ENCODE data around the gene ARHGAP35. TPM values are rescaled to one million over a fixed set of nuclear protein-coding genes. Genes with fewer than 3 reads are reported as not detected.
"Not testable (repeated sequence)": the region's sequence is repeated elsewhere in the genome, so short reads cannot be mapped to it uniquely, and the experiment has no call there.

The ARHGAP35 gene
- 25.8 and 30.2 TPM in 2 replicates for total RNA-seq (2012; rRNA removed)

- Histone ChIP-seq H3K4me1 (ENCODE audit: control insufficient read depth, insufficient read depth, low read length) (peaks cover 46% of the 10 kb centered on the region), H3K27me3 (ENCODE audit: control insufficient read depth, insufficient read depth, low read length) (no peaks in the 10 kb centered on the region), H3K4me3 (ENCODE audit: low read length) (peak within 1 kb of the TSS; percentile 97), H3K36me3 (ENCODE audit: insufficient read depth, low read length) (no peaks in the 10 kb centered on the region), H3K9ac (ENCODE audit: low read depth, low read length) (peak within 1 kb of the TSS; percentile 94), H3K4me2 (ENCODE audit: low read length) (peak within 1 kb of the TSS; percentile 97), H3K9me3 (replicated peaks; ENCODE audit: low read length) (no peaks in the 10 kb centered on the region)
These were observed at the start of gene ARHGAP35 for GRCh38 chr19:46860846-46861690. Gene ARHGAP35 (plus strand): TSS chr19:46860997. CDS start chr19:46918676, 57,679 bp downstream.

GRCh38 chr19:46812977-46813838 lies 47.6 kb upstream of the ARHGAP35 start:
- Histone ChIP-seq H3K36me3 (ENCODE audit: insufficient read depth, low read length) (no peaks in the 10 kb centered on the region), H3K4me3 (ENCODE audit: low read length) (no peak overlapping the region), H3K9ac (ENCODE audit: low read depth, low read length) (no peak overlapping the region), H3K27me3 (ENCODE audit: control insufficient read depth, insufficient read depth, low read length) (no peaks in the 10 kb centered on the region), H3K9me3 (replicated peaks; ENCODE audit: low read length) (no peaks in the 10 kb centered on the region), H3K4me2 (ENCODE audit: low read length) (no peak overlapping the region), H3K4me1 (ENCODE audit: control insufficient read depth, insufficient read depth, low read length) (no peaks in the 10 kb centered on the region)

GRCh38 chr19:46813839-46814358 lies 46.9 kb upstream of the ARHGAP35 start:
- Histone ChIP-seq H3K27me3 (ENCODE audit: control insufficient read depth, insufficient read depth, low read length) (no peaks in the 10 kb centered on the region), H3K9ac (ENCODE audit: low read depth, low read length) (no peak overlapping the region), H3K4me1 (ENCODE audit: control insufficient read depth, insufficient read depth, low read length) (no peaks in the 10 kb centered on the region), H3K4me3 (ENCODE audit: low read length) (no peak overlapping the region), H3K36me3 (ENCODE audit: insufficient read depth, low read length) (no peaks in the 10 kb centered on the region), H3K9me3 (replicated peaks; ENCODE audit: low read length) (no peaks in the 10 kb centered on the region), H3K4me2 (ENCODE audit: low read length) (no peak overlapping the region)

GRCh38 chr19:46815833-46816627 lies 44.8 kb upstream of the ARHGAP35 start:
- Histone ChIP-seq H3K36me3 (ENCODE audit: insufficient read depth, low read length) (no peaks in the 10 kb centered on the region), H3K4me1 (ENCODE audit: control insufficient read depth, insufficient read depth, low read length) (no peaks in the 10 kb centered on the region), H3K4me3 (ENCODE audit: low read length) (no peak overlapping the region), H3K27me3 (ENCODE audit: control insufficient read depth, insufficient read depth, low read length) (no peaks in the 10 kb centered on the region), H3K9ac (ENCODE audit: low read depth, low read length) (no peak overlapping the region), H3K4me2 (ENCODE audit: low read length) (no peak overlapping the region), H3K9me3 (replicated peaks; ENCODE audit: low read length) (no peaks in the 10 kb centered on the region)

GRCh38 chr19:46818812-46819211 lies 42.0 kb upstream of the ARHGAP35 start:
- Histone ChIP-seq H3K4me1 (ENCODE audit: control insufficient read depth, insufficient read depth, low read length) (peaks cover 3% of the 10 kb centered on the region), H3K4me3 (ENCODE audit: low read length) (no peak overlapping the region), H3K4me2 (ENCODE audit: low read length) (no peak overlapping the region), H3K9me3 (replicated peaks; ENCODE audit: low read length) (no peaks in the 10 kb centered on the region), H3K36me3 (ENCODE audit: insufficient read depth, low read length) (no peaks in the 10 kb centered on the region), H3K27me3 (ENCODE audit: control insufficient read depth, insufficient read depth, low read length) (no peaks in the 10 kb centered on the region), H3K9ac (ENCODE audit: low read depth, low read length) (no peak overlapping the region)

- peaks cover 3% of the 10 kb centered on the region for H3K4me1 ChIP-seq (ENCODE audit: control insufficient read depth, insufficient read depth, low read length)
These were observed 39.0 kb upstream of the ARHGAP35 start for GRCh38 chr19:46821512-46822409.

GRCh38 chr19:46822410-46822787 lies 38.4 kb upstream of the ARHGAP35 start:
- not testable (repeated sequence) for H3K36me3 ChIP-seq (ENCODE audit: insufficient read depth, low read length); H3K9ac ChIP-seq (ENCODE audit: low read depth, low read length); H3K9me3 ChIP-seq (replicated peaks; ENCODE audit: low read length); H3K4me3 ChIP-seq (ENCODE audit: low read length); H3K4me1 ChIP-seq (ENCODE audit: control insufficient read depth, insufficient read depth, low read length); H3K4me2 ChIP-seq (ENCODE audit: low read length); H3K27me3 ChIP-seq (ENCODE audit: control insufficient read depth, insufficient read depth, low read length)

More at GRCh38 chr19:46821512-46822409, 39.0 kb upstream of the ARHGAP35 start:
- H3K36me3 ChIP-seq (ENCODE audit: insufficient read depth, low read length) = no peaks in the 10 kb centered on the region
- H3K4me2 ChIP-seq (ENCODE audit: low read length) = no peak overlapping the region
- H3K9ac ChIP-seq (ENCODE audit: low read depth, low read length) = no peak overlapping the region
- H3K9me3 ChIP-seq (replicated peaks; ENCODE audit: low read length) = no peaks in the 10 kb centered on the region
- H3K4me3 ChIP-seq (ENCODE audit: low read length) = no peak overlapping the region
- no peaks in the 10 kb centered on the region for H3K27me3 ChIP-seq (ENCODE audit: control insufficient read depth, insufficient read depth, low read length)

GRCh38 chr19:46823049-46823448 lies 37.7 kb upstream of the ARHGAP35 start:
- no peak overlapping the region for H3K4me2 ChIP-seq (ENCODE audit: low read length)
- H3K4me1 ChIP-seq (ENCODE audit: control insufficient read depth, insufficient read depth, low read length) = peaks cover 3% of the 10 kb centered on the region

GRCh38 chr19:46824890-46825730 lies 35.7 kb upstream of the ARHGAP35 start:
- no peaks in the 10 kb centered on the region for H3K27me3 ChIP-seq (ENCODE audit: control insufficient read depth, insufficient read depth, low read length)
- no peaks in the 10 kb centered on the region for H3K36me3 ChIP-seq (ENCODE audit: insufficient read depth, low read length)
- H3K9ac ChIP-seq (ENCODE audit: low read depth, low read length) = no peak overlapping the region
- peaks cover 3% of the 10 kb centered on the region for H3K4me1 ChIP-seq (ENCODE audit: control insufficient read depth, insufficient read depth, low read length)
- no peak overlapping the region for H3K4me2 ChIP-seq (ENCODE audit: low read length)
- no peaks in the 10 kb centered on the region for H3K9me3 ChIP-seq (replicated peaks; ENCODE audit: low read length)
- no peak overlapping the region for H3K4me3 ChIP-seq (ENCODE audit: low read length)

More at GRCh38 chr19:46823049-46823448, 37.7 kb upstream of the ARHGAP35 start:
- H3K27me3 ChIP-seq (ENCODE audit: control insufficient read depth, insufficient read depth, low read length) = no peaks in the 10 kb centered on the region
- no peak overlapping the region for H3K9ac ChIP-seq (ENCODE audit: low read depth, low read length)
- H3K36me3 ChIP-seq (ENCODE audit: insufficient read depth, low read length) = no peaks in the 10 kb centered on the region
- H3K4me3 ChIP-seq (ENCODE audit: low read length) = no peak overlapping the region
- no peaks in the 10 kb centered on the region for H3K9me3 ChIP-seq (replicated peaks; ENCODE audit: low read length)

- Histone ChIP-seq H3K9ac (ENCODE audit: low read depth, low read length) (no peak overlapping the region), H3K4me2 (ENCODE audit: low read length) (no peak overlapping the region), H3K36me3 (ENCODE audit: insufficient read depth, low read length) (no peaks in the 10 kb centered on the region), H3K4me3 (ENCODE audit: low read length) (no peak overlapping the region), H3K9me3 (replicated peaks; ENCODE audit: low read length) (no peaks in the 10 kb centered on the region), H3K27me3 (ENCODE audit: control insufficient read depth, insufficient read depth, low read length) (no peaks in the 10 kb centered on the region), H3K4me1 (ENCODE audit: control insufficient read depth, insufficient read depth, low read length) (peaks cover 3% of the 10 kb centered on the region)
These were observed 35.1 kb upstream of the ARHGAP35 start for GRCh38 chr19:46825731-46826055.
